Measurements from ENCODE around the gene SDK1.

DNA sequence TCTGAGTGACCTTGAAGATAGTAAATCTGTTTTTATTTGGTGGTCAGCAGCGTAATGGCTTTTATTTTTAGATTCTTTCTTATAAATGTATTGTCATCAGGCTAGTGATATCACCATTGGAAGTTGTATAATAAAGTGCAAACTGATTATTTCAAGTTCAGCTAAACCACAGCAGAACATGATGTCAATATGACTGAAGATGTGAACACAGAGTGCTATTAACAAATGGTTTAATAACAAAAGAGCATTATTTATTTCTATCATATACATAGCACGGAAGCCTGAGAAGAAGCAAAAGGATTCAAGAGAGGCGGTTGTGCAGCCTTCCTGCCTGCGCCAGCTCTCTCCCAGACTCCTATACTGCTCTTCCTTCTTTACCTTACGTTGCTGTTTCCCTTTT is 142.7 kb downstream of the SDK1 start:
- TF ChIP-seq POLR2A (IDR thresholded peaks at IDR 0.05), result no peak
- TF ChIP-seq, protein P1, sequence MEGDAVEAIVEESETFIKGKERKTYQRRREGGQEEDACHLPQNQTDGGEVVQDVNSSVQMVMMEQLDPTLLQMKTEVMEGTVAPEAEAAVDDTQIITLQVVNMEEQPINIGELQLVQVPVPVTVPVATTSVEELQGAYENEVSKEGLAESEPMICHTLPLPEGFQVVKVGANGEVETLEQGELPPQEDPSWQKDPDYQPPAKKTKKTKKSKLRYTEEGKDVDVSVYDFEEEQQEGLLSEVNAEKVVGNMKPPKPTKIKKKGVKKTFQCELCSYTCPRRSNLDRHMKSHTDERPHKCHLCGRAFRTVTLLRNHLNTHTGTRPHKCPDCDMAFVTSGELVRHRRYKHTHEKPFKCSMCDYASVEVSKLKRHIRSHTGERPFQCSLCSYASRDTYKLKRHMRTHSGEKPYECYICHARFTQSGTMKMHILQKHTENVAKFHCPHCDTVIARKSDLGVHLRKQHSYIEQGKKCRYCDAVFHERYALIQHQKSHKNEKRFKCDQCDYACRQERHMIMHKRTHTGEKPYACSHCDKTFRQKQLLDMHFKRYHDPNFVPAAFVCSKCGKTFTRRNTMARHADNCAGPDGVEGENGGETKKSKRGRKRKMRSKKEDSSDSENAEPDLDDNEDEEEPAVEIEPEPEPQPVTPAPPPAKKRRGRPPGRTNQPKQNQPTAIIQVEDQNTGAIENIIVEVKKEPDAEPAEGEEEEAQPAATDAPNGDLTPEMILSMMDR (IDR thresholded peaks at IDR 0.05), result no peak
